Keratinocyte (primary cell): ENCODE results near the gene SLCO3A1. TPM values are rescaled to one million over a fixed set of nuclear protein-coding genes. Genes with fewer than 3 reads are reported as not detected.

Experiments
- DNase-seq: peaks from one replicate; pipeline ENCODE4 v3.0.0-alpha.2; 2011; ENCODE audit warnings: low read depth, missing footprints, low spot score
- FAIRE-seq: peaks from 2 replicates; lab custom pipeline; 2011; peaks lifted over from hg19 to GRCh38; lab: Jason Lieb, UNC
- H2AFZ ChIP-seq: 2 replicates; pipeline ENCODE4 v1.6.0; 2012; ENCODE audit warnings: low read length, control low read depth, inconsistent platforms; ENCODE audit not compliant: control insufficient read depth
- H3K27ac ChIP-seq: 2 replicates; pipeline ENCODE4 v1.5.1; 2011; ENCODE audit warnings: low read length; ENCODE audit not compliant: control insufficient read depth, insufficient read depth
- H3K27me3 ChIP-seq: 3 replicates; pipeline ENCODE4 v1.6.0; 2011; ENCODE audit warnings: low read length; ENCODE audit not compliant: control insufficient read depth, insufficient read depth; ENCODE audit errors: extremely low read depth
- H3K36me3 ChIP-seq, 2 experiments: 2 replicates in 1 of 2; 3 replicates in 1 of 2; pipeline ENCODE4 v1.5.1; 2011; ENCODE audit warnings: low read length in 2 of 2, mild to moderate bottlenecking in 1 of 2; ENCODE audit not compliant: control insufficient read depth in 2 of 2, insufficient read depth in 2 of 2; ENCODE audit errors: extremely low read depth in 1 of 2
- H3K4me1 ChIP-seq: 3 replicates; pipeline ENCODE4 v1.5.1; 2011; ENCODE audit warnings: low read length; ENCODE audit not compliant: control insufficient read depth, insufficient read depth; ENCODE audit errors: extremely low read depth
- H3K4me2 ChIP-seq: 3 replicates; pipeline ENCODE4 v1.6.0; 2011; ENCODE audit warnings: low read depth, low read length; ENCODE audit not compliant: control insufficient read depth, insufficient read depth; ENCODE audit errors: extremely low read depth
- H3K4me3 ChIP-seq, 3 experiments: fragments of 200-600 bp in 1 of 3; sonication (generic) in 1 of 3; 2 replicates in 2 of 3; 3 replicates in 1 of 3; pipeline ENCODE4 v1.5.1; 2011 to 2016; ENCODE audit warnings: low read length in 3 of 3, mild to moderate bottlenecking in 3 of 3, control low read depth in 2 of 3, inconsistent platforms in 1 of 3, low read depth in 1 of 3, mixed read lengths in 1 of 3, mixed run types in 1 of 3, moderate library complexity in 1 of 3; ENCODE audit not compliant: control insufficient read depth in 2 of 3, insufficient read depth in 2 of 3; ENCODE audit errors: extremely low read depth in 1 of 3
- H3K79me2 ChIP-seq: 2 replicates; pipeline ENCODE4 v1.6.0; 2012; ENCODE audit warnings: low read length; ENCODE audit not compliant: control insufficient read depth, insufficient read depth
- H3K9ac ChIP-seq: 3 replicates; pipeline ENCODE4 v1.6.0; 2011; ENCODE audit warnings: low read length; ENCODE audit not compliant: control insufficient read depth, insufficient read depth; ENCODE audit errors: extremely low read depth
- H3K9me1 ChIP-seq: 3 replicates; pipeline ENCODE4 v1.6.0; 2011; ENCODE audit warnings: low read length; ENCODE audit not compliant: control insufficient read depth, insufficient read depth; ENCODE audit errors: extremely low read depth
- H3K9me3 ChIP-seq: 2 replicates; pipeline ENCODE4 v1.5.1; 2012; ENCODE audit warnings: low read depth, low read length; ENCODE audit not compliant: control insufficient read depth
- H4K20me1 ChIP-seq: 3 replicates; pipeline ENCODE4 v1.6.0; 2011; ENCODE audit warnings: low read length; ENCODE audit not compliant: control insufficient read depth, insufficient read depth; ENCODE audit errors: extremely low read depth
- EZH2 ChIP-seq: IDR thresholded peaks from one replicate; pipeline ENCODE4 v1.6.1; 2012; ENCODE audit warnings: inconsistent platforms, mild to moderate bottlenecking, low read length, moderate library complexity
- dilution Hi-C: fragments of 300-500 bp; cut with MboI; formaldehyde crosslinking; loops from one replicate; pipeline ENCODE4 v1.7.0; 2020; ENCODE audit warnings: low sequenced_read_pairs; ENCODE audit not compliant: extremely low pct_ligation_motif_present
- polyA plus RNA-seq, 5 experiments: library from polyadenylated mRNA; depleted of rRNA in 3 of 5; stranded (reverse) in 3 of 5; stranded (forward) in 1 of 5; unstranded in 1 of 5; fragments of >200 nt; gene quantifications; 1 replicate in 1 of 5; 2 replicates in 3 of 5; 3 replicates in 1 of 5; pipeline versions ENCODE4 v1.2.1 to v1.2.3, GENCODE V29; 2011 to 2012; ENCODE audit warnings: missing spikeins in 2 of 5, low read depth in 1 of 5, low replicate concordance in 1 of 5
- TF ChIP-seq, protein P1 (sequence below), 3 experiments: IDR thresholded peaks in 1 of 3; conservative IDR thresholded peaks in 1 of 3; optimal IDR thresholded peaks in 1 of 3; 2 replicates in 2 of 3; 3 replicates in 1 of 3; pipeline versions ENCODE3 to v1.5.1; 2011; ENCODE audit warnings: low read length in 3 of 3, mild to moderate bottlenecking in 3 of 3, moderate library complexity in 2 of 3, control low read depth in 1 of 3, inconsistent platforms in 1 of 3; ENCODE audit not compliant: insufficient read depth in 2 of 3; ENCODE audit errors: extremely low read depth in 1 of 3

Gene SLCO3A1
- polyA plus RNA-seq, 1 donor (not counting 4 experiments of a cell fraction or from before 2014, with no cell fraction given): 21.3 TPM

DNA sequence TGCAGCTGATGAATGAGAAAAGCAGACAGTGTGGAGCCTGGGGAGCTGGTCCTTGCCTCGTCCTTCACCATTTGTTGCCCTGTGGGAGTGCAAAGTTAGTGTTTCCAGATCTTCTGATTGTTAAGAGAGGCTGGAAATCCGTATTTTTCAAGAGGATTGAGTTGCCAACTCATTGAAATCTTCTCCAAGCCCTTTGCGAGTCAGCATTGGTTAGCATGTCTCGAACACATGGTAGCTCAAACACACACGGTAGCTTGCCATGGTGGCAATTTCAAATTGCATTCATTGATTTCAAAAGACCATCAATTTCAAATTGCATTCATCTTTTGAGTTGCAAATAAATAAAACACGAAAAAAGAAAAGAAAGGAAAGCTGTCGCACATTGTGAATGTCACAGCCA is 70.7 kb downstream of the SLCO3A1 start:
- peaks cover 51% of the 10 kb centered on the region for H3K79me2 ChIP-seq
- H2AFZ ChIP-seq: no peak overlapping the region
- FAIRE-seq (no peak), DNase-seq (no peak)
- TF ChIP-seq EZH2: no peak
- TF ChIP-seq, protein P1, sequence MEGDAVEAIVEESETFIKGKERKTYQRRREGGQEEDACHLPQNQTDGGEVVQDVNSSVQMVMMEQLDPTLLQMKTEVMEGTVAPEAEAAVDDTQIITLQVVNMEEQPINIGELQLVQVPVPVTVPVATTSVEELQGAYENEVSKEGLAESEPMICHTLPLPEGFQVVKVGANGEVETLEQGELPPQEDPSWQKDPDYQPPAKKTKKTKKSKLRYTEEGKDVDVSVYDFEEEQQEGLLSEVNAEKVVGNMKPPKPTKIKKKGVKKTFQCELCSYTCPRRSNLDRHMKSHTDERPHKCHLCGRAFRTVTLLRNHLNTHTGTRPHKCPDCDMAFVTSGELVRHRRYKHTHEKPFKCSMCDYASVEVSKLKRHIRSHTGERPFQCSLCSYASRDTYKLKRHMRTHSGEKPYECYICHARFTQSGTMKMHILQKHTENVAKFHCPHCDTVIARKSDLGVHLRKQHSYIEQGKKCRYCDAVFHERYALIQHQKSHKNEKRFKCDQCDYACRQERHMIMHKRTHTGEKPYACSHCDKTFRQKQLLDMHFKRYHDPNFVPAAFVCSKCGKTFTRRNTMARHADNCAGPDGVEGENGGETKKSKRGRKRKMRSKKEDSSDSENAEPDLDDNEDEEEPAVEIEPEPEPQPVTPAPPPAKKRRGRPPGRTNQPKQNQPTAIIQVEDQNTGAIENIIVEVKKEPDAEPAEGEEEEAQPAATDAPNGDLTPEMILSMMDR (optimal IDR thresholded peaks at IDR 0.05 in 1 of 3, IDR thresholded peaks at IDR 0.05 in 1 of 3, conservative IDR thresholded peaks at IDR 0.05 in 1 of 3; ENCODE audit: extremely low read depth in 1 of 3, insufficient read depth in 2 of 3, low read length in 3 of 3): no peak
- H3K4me2 ChIP-seq: no peak overlapping the region
- dilution Hi-C loops: no loop called here
- H3K4me3 ChIP-seq: no peak overlapping the region
- H3K9me3 ChIP-seq: no peaks in the 10 kb centered on the region
- H3K27me3 ChIP-seq: no peaks in the 10 kb centered on the region
- H3K9ac ChIP-seq: no peak overlapping the region
- H3K4me1 ChIP-seq: no peaks in the 10 kb centered on the region
- H3K9me1 ChIP-seq: peaks cover 2% of the 10 kb centered on the region
- no peak overlapping the region for H3K27ac ChIP-seq
- no peaks in the 10 kb centered on the region for H4K20me1 ChIP-seq
- H3K36me3 ChIP-seq: no peaks in the 10 kb centered on the region

DNA sequence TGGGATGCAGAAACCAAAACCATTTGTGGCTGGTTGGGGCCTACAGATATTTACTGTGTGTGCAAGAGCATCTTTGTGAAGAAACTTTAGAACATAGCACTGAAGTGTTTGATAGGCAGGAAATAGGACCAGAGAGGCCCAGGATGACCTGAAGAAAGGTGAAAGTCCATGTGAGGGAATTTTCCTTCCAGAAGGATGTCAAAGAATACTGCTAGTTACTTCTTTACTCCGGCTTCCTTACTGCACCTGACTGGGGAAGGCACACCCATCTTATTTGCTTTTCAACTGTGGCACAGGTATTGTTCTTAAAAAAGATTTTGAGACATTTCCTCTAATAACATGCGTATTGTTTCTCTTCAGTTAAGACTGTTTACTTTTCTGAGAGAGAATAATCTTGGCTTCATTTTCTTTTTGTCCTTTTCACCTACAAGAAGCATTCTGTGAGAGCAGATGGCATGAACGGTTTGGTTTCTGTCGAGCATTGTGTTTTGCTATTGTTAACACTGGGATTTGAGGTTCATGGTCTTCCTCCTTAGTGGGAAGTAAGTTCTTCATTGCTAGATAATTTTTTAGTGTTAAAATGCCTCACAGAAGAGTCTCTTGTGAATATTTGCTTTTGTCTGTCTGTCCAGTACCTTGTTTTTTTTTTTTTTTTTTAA is 71.5 kb downstream of the SLCO3A1 start:
- Histone ChIP-seq H3K4me2 (no peak overlapping the region), H4K20me1 (no peaks in the 10 kb centered on the region), H3K9me3 (no peaks in the 10 kb centered on the region), H3K4me1 (no peaks in the 10 kb centered on the region), H3K4me3 (no peak overlapping the region), H3K36me3 (no peaks in the 10 kb centered on the region), H3K79me2 (peaks cover 47% of the 10 kb centered on the region), H2AFZ (no peak overlapping the region), H3K27me3 (no peaks in the 10 kb centered on the region), H3K9me1 (no peaks in the 10 kb centered on the region), H3K27ac (no peak overlapping the region), H3K9ac (no peak overlapping the region)
- dilution Hi-C loops: no loop called here
- no peak for FAIRE-seq
- TF ChIP-seq EZH2: no peak
- TF ChIP-seq, protein P1 (optimal IDR thresholded peaks at IDR 0.05 in 1 of 3, IDR thresholded peaks at IDR 0.05 in 1 of 3, conservative IDR thresholded peaks at IDR 0.05 in 1 of 3; ENCODE audit: extremely low read depth in 1 of 3, insufficient read depth in 2 of 3, low read length in 3 of 3): no peak
- no peak for DNase-seq
